Transverse colon (tissue), 4 donors: Measurements from ENCODE around the gene PIP5K1B.

Experiments
- EP300 ChIP-seq: sonication (generic); formaldehyde crosslinking; IDR thresholded peaks from one replicate; pipeline ENCODE4 v1.6.1; 2017; ENCODE audit warnings: antibody characterized with exemption, low read depth
- POLR2A ChIP-seq: fragments of 450-650 bp; IDR thresholded peaks from one replicate; pipeline ENCODE4 v1.6.1; 2016; ENCODE audit warnings: antibody characterized with exemption, mild to moderate bottlenecking, moderate library complexity
- POLR2AphosphoS5 ChIP-seq, 3 donors: sonication (generic); formaldehyde crosslinking; IDR thresholded peaks; one replicate each; pipeline ENCODE4 v1.6.1; 2016; ENCODE audit warnings: antibody characterized with exemption in 3 of 3
- TF ChIP-seq, protein P1 (sequence below), 5 experiments: fragments of 200-600 bp in 3 of 5; fragments of 450-650 bp in 2 of 5; sonication (generic) in 3 of 5; IDR thresholded peaks; 1 replicate in 2 of 5; 2 replicates in 3 of 5; pipeline ENCODE4 v1.5.1; 2016 to 2017; ENCODE audit warnings: antibody characterized with exemption in 5 of 5, inconsistent platforms in 3 of 5, mild to moderate bottlenecking in 2 of 5, moderate library complexity in 1 of 5

DNA sequence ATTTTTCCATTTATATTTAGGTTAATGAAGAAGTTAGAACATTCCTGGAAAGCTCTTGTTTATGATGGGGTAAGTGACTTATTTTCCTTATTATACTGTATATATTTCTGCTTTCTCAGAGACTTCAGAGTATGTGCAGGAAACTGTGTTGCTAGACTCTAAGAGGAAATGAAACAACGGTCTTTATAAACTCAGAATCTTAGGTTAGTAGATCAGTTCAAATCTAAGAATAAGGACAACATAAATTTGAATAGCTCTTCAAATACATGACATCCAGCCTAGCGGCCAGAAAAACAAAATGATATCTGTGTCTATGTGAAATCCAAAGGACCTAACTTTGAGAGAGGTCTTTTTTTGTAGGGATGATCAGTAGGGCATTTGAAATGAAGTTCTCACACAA lies 214.6 kb downstream of the PIP5K1B start:
- TF ChIP-seq, protein P1, sequence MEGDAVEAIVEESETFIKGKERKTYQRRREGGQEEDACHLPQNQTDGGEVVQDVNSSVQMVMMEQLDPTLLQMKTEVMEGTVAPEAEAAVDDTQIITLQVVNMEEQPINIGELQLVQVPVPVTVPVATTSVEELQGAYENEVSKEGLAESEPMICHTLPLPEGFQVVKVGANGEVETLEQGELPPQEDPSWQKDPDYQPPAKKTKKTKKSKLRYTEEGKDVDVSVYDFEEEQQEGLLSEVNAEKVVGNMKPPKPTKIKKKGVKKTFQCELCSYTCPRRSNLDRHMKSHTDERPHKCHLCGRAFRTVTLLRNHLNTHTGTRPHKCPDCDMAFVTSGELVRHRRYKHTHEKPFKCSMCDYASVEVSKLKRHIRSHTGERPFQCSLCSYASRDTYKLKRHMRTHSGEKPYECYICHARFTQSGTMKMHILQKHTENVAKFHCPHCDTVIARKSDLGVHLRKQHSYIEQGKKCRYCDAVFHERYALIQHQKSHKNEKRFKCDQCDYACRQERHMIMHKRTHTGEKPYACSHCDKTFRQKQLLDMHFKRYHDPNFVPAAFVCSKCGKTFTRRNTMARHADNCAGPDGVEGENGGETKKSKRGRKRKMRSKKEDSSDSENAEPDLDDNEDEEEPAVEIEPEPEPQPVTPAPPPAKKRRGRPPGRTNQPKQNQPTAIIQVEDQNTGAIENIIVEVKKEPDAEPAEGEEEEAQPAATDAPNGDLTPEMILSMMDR (IDR thresholded peaks at IDR 0.05): no peak
- TF ChIP-seq EP300 (no peak), POLR2A (no peak), POLR2AphosphoS5 (IDR thresholded peaks at IDR 0.05) (no peak)
